HepG2 (cell line): ENCODE measurements around the gene SECTM1. TPM values are rescaled to one million over a fixed set of nuclear protein-coding genes. Genes with fewer than 3 reads are reported as not detected.

ENCODE experiments used
- ATAC-seq: fragments of 200-7000 bp; cut with Tn5 transposase; 3 replicates; pipeline ENCODE4 v1.9.1; 2020; ENCODE audit warnings: mild to moderate bottlenecking, moderate library complexity
- BruUV-seq: library from RNA; stranded (reverse); fragments of 400-500 nt; replicated peaks from 2 replicates; lab custom pipeline; 2021; lab: Mats Ljungman, UMichigan
- CTCF ChIA-PET: fragments of 300-600 bp; formaldehyde crosslinking; extraction: SDS; loops from one replicate; lab custom pipeline; 2021; ENCODE audit warnings: low total read pairs, inconsistent platforms, low intra/inter-chr PET ratio; lab: Yijun Ruan, JAX
- POLR2A ChIA-PET: fragments of 350-600 bp; sonication (Branson Sonifier 250); formaldehyde crosslinking; loops from one replicate; lab custom pipeline; 2020; ENCODE audit warnings: antibody characterized with exemption, inconsistent platforms; lab: Yijun Ruan, JAX
- DNase-seq: peaks from one replicate; pipeline ENCODE4 v3.0.0-alpha.2; 2015; ENCODE audit warnings: low spot score
- FAIRE-seq: peaks from 3 replicates; lab custom pipeline; 2011; peaks lifted over from hg19 to GRCh38; lab: Jason Lieb, UNC
- H2AFZ ChIP-seq: one replicate; pipeline ENCODE4 v1.6.1; 2011; ENCODE audit warnings: low read length, inconsistent platforms
- H3K27ac ChIP-seq: fragments of 300-600 bp; 3 replicates; pipeline ENCODE4 v1.8.0; 2011; ENCODE audit warnings: mixed run types, mild to moderate bottlenecking, mixed read lengths, low read length, inconsistent platforms; ENCODE audit not compliant: insufficient read depth; ENCODE audit errors: extremely low read length
- H3K27me3 ChIP-seq, 2 experiments: fragments of 200-600 bp in 1 of 2; 2 replicates in 1 of 2; 3 replicates in 1 of 2; pipeline versions ENCODE4 v1.6.0 to v1.8.0; 2011; ENCODE audit warnings: low read length in 2 of 2, mild to moderate bottlenecking in 2 of 2, moderate library complexity in 2 of 2, inconsistent platforms in 1 of 2; ENCODE audit not compliant: insufficient read depth in 2 of 2, control insufficient read depth in 1 of 2
- H3K36me3 ChIP-seq, 2 experiments: fragments of 200-600 bp in 1 of 2; replicated peaks in 1 of 2; 2 replicates in 1 of 2; 3 replicates in 1 of 2; pipeline versions ENCODE4 v1.5.1 to v1.8.0; 2011; ENCODE audit warnings: low read length in 2 of 2, inconsistent platforms in 1 of 2; ENCODE audit not compliant: insufficient read depth in 2 of 2, control insufficient read depth in 1 of 2
- H3K4me1 ChIP-seq: 2 replicates; pipeline ENCODE4 v1.5.1; 2012; ENCODE audit warnings: low read length, inconsistent platforms; ENCODE audit not compliant: insufficient read depth
- H3K4me2 ChIP-seq: 2 replicates; pipeline ENCODE4 v1.6.0; 2011; ENCODE audit warnings: low read depth, low read length, inconsistent platforms
- H3K4me3 ChIP-seq, 3 experiments: fragments of 200-600 bp in 1 of 3; sonication (generic), shearing (Covaris generic) in 1 of 3; replicated peaks in 1 of 3; 2 replicates each; pipeline ENCODE4 v1.5.1; 2011 to 2016; ENCODE audit warnings: low read length in 3 of 3, inconsistent platforms in 2 of 3, low read depth in 2 of 3, mild to moderate bottlenecking in 2 of 3, control low read depth in 1 of 3, mixed read lengths in 1 of 3; ENCODE audit not compliant: insufficient read depth in 1 of 3
- H3K79me2 ChIP-seq: one replicate; pipeline ENCODE4 v1.6.1; 2011; ENCODE audit warnings: low read length, inconsistent platforms; ENCODE audit not compliant: insufficient read depth
- H3K9ac ChIP-seq: 2 replicates; pipeline ENCODE4 v1.6.0; 2011; ENCODE audit warnings: mild to moderate bottlenecking, low read depth, low read length, inconsistent platforms; ENCODE audit not compliant: insufficient read depth
- H3K9me3 ChIP-seq: 2 replicates; pipeline ENCODE4 v1.5.1; 2012; ENCODE audit warnings: mild to moderate bottlenecking, low read length
- H4K20me1 ChIP-seq: 2 replicates; pipeline ENCODE4 v1.6.0; 2011; ENCODE audit warnings: inconsistent platforms, mild to moderate bottlenecking, low read length, moderate library complexity; ENCODE audit not compliant: insufficient read depth
- AHR ChIP-seq: IDR thresholded peaks from 2 replicates; pipeline ENCODE4 v1.6.1; 2018; ENCODE audit warnings: missing genetic modification reagents, missing compliant biosample characterization
- MAZ ChIP-seq, 2 experiments: sonication (generic) in 1 of 2; formaldehyde crosslinking in 1 of 2; IDR thresholded peaks; 2 replicates each; pipeline versions ENCODE4 v1.5.0 to v1.6.1; 2012 to 2020; ENCODE audit warnings: low read depth in 2 of 2, mild to moderate bottlenecking in 2 of 2, borderline replicate concordance in 1 of 2, improper control_type of control experiment in 1 of 2, low read length in 1 of 2, missing genetic modification reagents in 1 of 2, moderate library complexity in 1 of 2
- MTF2 ChIP-seq: sonication (generic); formaldehyde crosslinking; IDR thresholded peaks from 2 replicates; pipeline ENCODE4 v1.5.0; 2020; ENCODE audit warnings: missing genetic modification reagents, borderline replicate concordance
- SMARCE1 ChIP-seq: fragments of 450-650 bp; IDR thresholded peaks from 2 replicates; pipeline ENCODE4 v1.6.1; 2017; ENCODE audit warnings: borderline replicate concordance
- STAT5B ChIP-seq: sonication (generic); formaldehyde crosslinking; IDR thresholded peaks from 2 replicates; pipeline ENCODE4 v1.4.0; 2020; ENCODE audit warnings: missing genetic modification reagents
- TBX2 ChIP-seq: sonication (generic); formaldehyde crosslinking; IDR thresholded peaks from 2 replicates; pipeline ENCODE4 v1.5.0; 2020; ENCODE audit warnings: missing genetic modification reagents, mild to moderate bottlenecking, borderline replicate concordance
- TP53 ChIP-seq: sonication (generic); formaldehyde crosslinking; conservative IDR thresholded peaks from 2 replicates; pipeline ENCODE4 v1.4.0; 2020; ENCODE audit warnings: missing genetic modification reagents
- ZNF180 ChIP-seq: sonication (generic); formaldehyde crosslinking; IDR thresholded peaks from 2 replicates; pipeline ENCODE4 v1.4.0; 2020; ENCODE audit warnings: low read depth, missing genetic modification reagents, borderline replicate concordance
- ZNF549 ChIP-seq: sonication (generic); formaldehyde crosslinking; IDR thresholded peaks from 2 replicates; pipeline ENCODE4 v1.5.0; 2020; ENCODE audit warnings: missing genetic modification reagents
- ZNF737 ChIP-seq: sonication (generic); formaldehyde crosslinking; IDR thresholded peaks from 2 replicates; pipeline ENCODE4 v1.5.0; 2020; ENCODE audit warnings: missing genetic modification reagents, mild to moderate bottlenecking, borderline replicate concordance
- WGBS: methylation state at CpG from one replicate; pipeline ENCODE4 v1.1.6; 2017; ENCODE audit warnings: low lambda C conversion rate; 5-methylcytosine and 5-hydroxymethylcytosine counted together
- in situ Hi-C: cut with HindIII; loops from 2 replicates; pipeline ENCODE4 v1.10.0; 2017; ENCODE audit warnings: low pct_unique_long_range_greater_than_20kb; ENCODE audit not compliant: extremely low pct_ligation_motif_present
- intact Hi-C: fragments of 100-400 bp; cut with micrococcal nuclease; formaldehyde crosslinking; loops from one replicate; pipeline ENCODE4 v1.10.0; 2022; ENCODE audit not compliant: unreplicated experiment
- polyA plus RNA-seq, 8 experiments: library from polyadenylated mRNA; depleted of rRNA in 3 of 8; stranded (reverse) in 7 of 8; unstranded in 1 of 8; fragments of >200 nt; fragmentation: Illumina TruSeq in 4 of 8; extraction: Trizol in 4 of 8; gene quantifications; 2 replicates each; pipeline versions ENCODE4 v1.2.1 to v1.2.3, GENCODE V29; 2011 to 2016; ENCODE audit warnings: low read depth in 4 of 8, missing spikeins in 1 of 8, mixed read lengths in 1 of 8; ENCODE audit not compliant: insufficient read depth in 1 of 8
- total RNA-seq, 5 experiments: library from RNA; depleted of rRNA; stranded (reverse); fragments of >200 nt; fragmentation: Illumina TruSeq; extraction: Trizol; gene quantifications; 2 replicates each; pipeline ENCODE4 v1.2.3, GENCODE V29; 2016; ENCODE audit warnings: low read depth in 1 of 5
- TF ChIP-seq, protein P1 (sequence below): sonication (generic); formaldehyde crosslinking; IDR thresholded peaks from 2 replicates; pipeline ENCODE4 v1.4.0; 2020; ENCODE audit warnings: mild to moderate bottlenecking, missing genetic modification reagents
- TF ChIP-seq, protein P2 (sequence below): sonication (generic); formaldehyde crosslinking; IDR thresholded peaks from 2 replicates; pipeline ENCODE4 v1.8.1; 2023; ENCODE audit warnings: missing genetic modification reagents, mild to moderate bottlenecking, borderline replicate concordance
- TF ChIP-seq, protein P3 (sequence below): sonication (generic); formaldehyde crosslinking; IDR thresholded peaks from 2 replicates; pipeline ENCODE4 v1.4.0; 2020; ENCODE audit warnings: low read depth, missing genetic modification reagents
- TF ChIP-seq, protein P4 (sequence below): sonication (generic); formaldehyde crosslinking; conservative IDR thresholded peaks from 2 replicates; pipeline ENCODE4 v1.4.0; 2020; ENCODE audit warnings: missing genetic modification reagents

SECTM1 gene
- total and polyA plus RNA-seq, 2 of the 13 experiments (the other 11 are each of a cell fraction or from before 2014, with no cell fraction given) = 3.5 to 5.3 TPM

DNA sequence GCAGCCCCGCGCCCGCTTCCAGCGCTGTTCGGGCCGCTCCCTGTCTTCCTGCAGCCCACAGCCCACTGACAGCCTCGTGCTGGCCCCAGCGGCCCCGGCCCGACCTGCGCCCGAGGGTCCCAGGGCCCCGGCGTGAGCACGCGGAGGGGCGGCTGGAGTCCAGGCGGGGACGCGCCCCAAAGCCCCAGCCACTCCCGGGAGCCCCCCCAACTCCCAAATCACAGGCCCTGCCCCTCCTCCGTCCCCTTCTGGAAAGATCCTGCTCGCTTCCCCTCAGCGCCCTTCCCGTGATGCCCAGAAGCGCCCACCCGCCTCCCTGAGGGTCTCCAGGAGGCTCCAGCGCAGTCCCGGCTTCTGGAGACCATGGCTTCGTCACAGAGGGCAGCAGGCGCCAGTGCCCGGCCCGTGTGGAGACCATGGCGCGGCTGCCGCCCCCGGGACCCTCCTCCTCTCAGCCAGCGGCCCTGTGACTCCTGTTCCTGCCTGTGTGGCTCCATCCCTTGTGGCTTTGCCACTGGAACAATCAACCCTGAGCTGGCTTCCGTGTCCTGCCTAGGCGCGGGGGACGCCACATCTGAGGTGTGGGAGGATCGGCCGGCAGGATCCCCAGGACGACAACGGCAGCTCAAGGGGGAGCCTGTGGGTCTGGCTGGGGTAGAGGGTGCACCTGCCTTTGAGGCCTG, 41.9 kb upstream of the SECTM1 start:
- no TSS peak for BruUV-seq
- FAIRE-seq (no peak), ATAC-seq (no peak), DNase-seq (no peak)
- H3K79me2 ChIP-seq = no peaks in the 10 kb centered on the region
- H3K27ac ChIP-seq = peak overlapping the region; percentile 58
- H3K27me3 ChIP-seq = peaks cover 2 to 21% of the 10 kb centered on the region in 2 experiments; a peak in 4 of 5 replicates
- ChIA-PET CTCF (no interaction called here), POLR2A (interaction anchor here (1.1 to 1.9 kb wide), 11 partner anchors 9 to 83 kb away, joined by 3 to 38 read pairs (median 8); partner anchors contain the start of genes HEXD and TEX19)
- in situ Hi-C loops = no loop called here
- H3K4me2 ChIP-seq = peak overlapping the region; percentile 89
- peak overlapping the region; percentile 36 for H3K9ac ChIP-seq
- 87% methylated on average over 44 of the region's 46 CpGs for WGBS
- no peak overlapping the region for H2AFZ ChIP-seq
- peak overlapping the region; percentile 40 to 68 (median 57); a peak in 3 of 6 replicates for H3K4me3 ChIP-seq
- no peaks in the 10 kb centered on the region for H3K36me3 ChIP-seq
- peaks cover 75% of the 10 kb centered on the region for H3K4me1 ChIP-seq
- no peaks in the 10 kb centered on the region for H4K20me1 ChIP-seq
- intact Hi-C loops = no loop called here
- no peaks in the 10 kb centered on the region for H3K9me3 ChIP-seq
- TF ChIP-seq AHR (CRISPR knock-in tag) (no peak; the same call in 1 of the 2 replicates), ZNF180 (CRISPR knock-in tag) (no peak), MAZ (IDR thresholded peaks at IDR 0.05; ENCODE audit: borderline replicate concordance, low read depth, low read length) (no peak), MAZ (CRISPR knock-in tag; IDR thresholded peaks at IDR 0.05; ENCODE audit: low read depth) (no peak), MTF2 (CRISPR knock-in tag) (no peak), TP53 (CRISPR knock-in tag) (no peak), ZNF549 (CRISPR knock-in tag) (no peak), STAT5B (CRISPR knock-in tag) (no peak), TBX2 (no peak; the same call in 1 of the 2 replicates), ZNF737 (CRISPR knock-in tag) (no peak), SMARCE1 (no peak)
- TF ChIP-seq, protein P1, sequence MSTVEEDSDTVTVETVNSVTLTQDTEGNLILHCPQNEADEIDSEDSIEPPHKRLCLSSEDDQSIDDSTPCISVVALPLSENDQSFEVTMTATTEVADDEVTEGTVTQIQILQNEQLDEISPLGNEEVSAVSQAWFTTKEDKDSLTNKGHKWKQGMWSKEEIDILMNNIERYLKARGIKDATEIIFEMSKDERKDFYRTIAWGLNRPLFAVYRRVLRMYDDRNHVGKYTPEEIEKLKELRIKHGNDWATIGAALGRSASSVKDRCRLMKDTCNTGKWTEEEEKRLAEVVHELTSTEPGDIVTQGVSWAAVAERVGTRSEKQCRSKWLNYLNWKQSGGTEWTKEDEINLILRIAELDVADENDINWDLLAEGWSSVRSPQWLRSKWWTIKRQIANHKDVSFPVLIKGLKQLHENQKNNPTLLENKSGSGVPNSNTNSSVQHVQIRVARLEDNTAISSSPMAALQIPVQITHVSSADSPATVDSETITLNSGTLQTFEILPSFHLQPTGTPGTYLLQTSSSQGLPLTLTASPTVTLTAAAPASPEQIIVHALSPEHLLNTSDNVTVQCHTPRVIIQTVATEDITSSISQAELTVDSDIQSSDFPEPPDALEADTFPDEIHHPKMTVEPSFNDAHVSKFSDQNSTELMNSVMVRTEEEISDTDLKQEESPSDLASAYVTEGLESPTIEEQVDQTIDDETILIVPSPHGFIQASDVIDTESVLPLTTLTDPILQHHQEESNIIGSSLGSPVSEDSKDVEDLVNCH (CRISPR knock-in tag) = no peak
- TF ChIP-seq, protein P2, sequence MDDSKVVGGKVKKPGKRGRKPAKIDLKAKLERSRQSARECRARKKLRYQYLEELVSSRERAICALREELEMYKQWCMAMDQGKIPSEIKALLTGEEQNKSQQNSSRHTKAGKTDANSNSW (CRISPR knock-in tag) = no peak
- TF ChIP-seq, protein P3, sequence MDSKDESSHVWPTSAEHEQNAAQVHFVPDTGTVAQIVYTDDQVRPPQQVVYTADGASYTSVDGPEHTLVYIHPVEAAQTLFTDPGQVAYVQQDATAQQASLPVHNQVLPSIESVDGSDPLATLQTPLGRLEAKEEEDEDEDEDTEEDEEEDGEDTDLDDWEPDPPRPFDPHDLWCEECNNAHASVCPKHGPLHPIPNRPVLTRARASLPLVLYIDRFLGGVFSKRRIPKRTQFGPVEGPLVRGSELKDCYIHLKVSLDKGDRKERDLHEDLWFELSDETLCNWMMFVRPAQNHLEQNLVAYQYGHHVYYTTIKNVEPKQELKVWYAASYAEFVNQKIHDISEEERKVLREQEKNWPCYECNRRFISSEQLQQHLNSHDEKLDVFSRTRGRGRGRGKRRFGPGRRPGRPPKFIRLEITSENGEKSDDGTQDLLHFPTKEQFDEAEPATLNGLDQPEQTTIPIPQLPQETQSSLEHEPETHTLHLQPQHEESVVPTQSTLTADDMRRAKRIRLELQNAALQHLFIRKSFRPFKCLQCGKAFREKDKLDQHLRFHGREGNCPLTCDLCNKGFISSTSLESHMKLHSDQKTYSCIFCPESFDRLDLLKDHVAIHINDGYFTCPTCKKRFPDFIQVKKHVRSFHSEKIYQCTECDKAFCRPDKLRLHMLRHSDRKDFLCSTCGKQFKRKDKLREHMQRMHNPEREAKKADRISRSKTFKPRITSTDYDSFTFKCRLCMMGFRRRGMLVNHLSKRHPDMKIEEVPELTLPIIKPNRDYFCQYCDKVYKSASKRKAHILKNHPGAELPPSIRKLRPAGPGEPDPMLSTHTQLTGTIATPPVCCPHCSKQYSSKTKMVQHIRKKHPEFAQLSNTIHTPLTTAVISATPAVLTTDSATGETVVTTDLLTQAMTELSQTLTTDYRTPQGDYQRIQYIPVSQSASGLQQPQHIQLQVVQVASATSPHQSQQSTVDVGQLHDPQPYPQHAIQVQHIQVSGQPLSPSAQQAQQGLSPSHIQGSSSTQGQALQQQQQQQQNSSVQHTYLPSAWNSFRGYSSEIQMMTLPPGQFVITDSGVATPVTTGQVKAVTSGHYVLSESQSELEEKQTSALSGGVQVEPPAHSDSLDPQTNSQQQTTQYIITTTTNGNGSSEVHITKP = no peak
- TF ChIP-seq, protein P4, sequence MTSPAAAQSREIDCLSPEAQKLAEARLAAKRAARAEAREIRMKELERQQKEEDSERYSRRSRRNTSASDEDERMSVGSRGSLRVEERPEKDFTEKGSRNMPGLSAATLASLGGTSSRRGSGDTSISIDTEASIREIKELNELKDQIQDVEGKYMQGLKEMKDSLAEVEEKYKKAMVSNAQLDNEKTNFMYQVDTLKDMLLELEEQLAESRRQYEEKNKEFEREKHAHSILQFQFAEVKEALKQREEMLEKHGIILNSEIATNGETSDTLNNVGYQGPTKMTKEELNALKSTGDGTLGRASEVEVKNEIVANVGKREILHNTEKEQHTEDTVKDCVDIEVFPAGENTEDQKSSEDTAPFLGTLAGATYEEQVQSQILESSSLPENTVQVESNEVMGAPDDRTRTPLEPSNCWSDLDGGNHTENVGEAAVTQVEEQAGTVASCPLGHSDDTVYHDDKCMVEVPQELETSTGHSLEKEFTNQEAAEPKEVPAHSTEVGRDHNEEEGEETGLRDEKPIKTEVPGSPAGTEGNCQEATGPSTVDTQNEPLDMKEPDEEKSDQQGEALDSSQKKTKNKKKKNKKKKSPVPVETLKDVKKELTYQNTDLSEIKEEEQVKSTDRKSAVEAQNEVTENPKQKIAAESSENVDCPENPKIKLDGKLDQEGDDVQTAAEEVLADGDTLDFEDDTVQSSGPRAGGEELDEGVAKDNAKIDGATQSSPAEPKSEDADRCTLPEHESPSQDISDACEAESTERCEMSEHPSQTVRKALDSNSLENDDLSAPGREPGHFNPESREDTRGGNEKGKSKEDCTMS (CRISPR knock-in tag) = no peak
